Muscle of back (tissue), 11 donors: Measurements from ENCODE around the gene BCKDHB. TPM values are rescaled to one million over a fixed set of nuclear protein-coding genes. Genes with fewer than 3 reads are reported as not detected.
A peak's percentile ranks its signal among the peaks of the same experiment; 100 is the strongest.

Source experiments
- DNase-seq, 3 donors: peaks; one replicate each; pipeline versions ENCODE4 v3.0.0 to v3.0.0-alpha.2; 2013
- polyA plus RNA-seq, 10 donors: library from polyadenylated mRNA; unstranded; fragments of 120-200 nt; gene quantifications; one replicate each; pipeline ENCODE4 v1.2.1, GENCODE V29; 2013; ENCODE audit not compliant: insufficient read length in 10 of 10

Gene BCKDHB
- polyA plus RNA-seq, 10 donors, result 10.6 to 24.1 (median 20.4) TPM

DNA sequence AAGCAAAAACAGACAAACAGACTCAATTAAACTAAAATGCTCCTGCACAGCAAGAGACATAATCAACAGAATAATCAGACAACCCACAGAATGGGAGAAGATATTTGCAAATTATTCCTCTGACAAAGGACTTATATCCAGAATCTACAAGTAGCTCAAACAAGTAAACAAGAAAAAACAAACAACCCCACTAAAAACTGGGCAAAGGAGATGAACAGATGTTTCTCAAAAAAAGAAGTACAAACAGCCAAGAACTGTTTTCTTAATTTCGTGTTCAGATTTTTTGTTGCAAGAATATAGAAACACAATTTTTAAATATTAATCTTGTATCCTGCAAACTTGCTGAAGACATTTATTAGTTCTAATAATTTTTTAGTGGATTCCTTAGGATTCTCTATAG, 274.1 kb downstream of the BCKDHB start:
- peak in 1 of 3 donors; percentile 22 for DNase-seq

DNA sequence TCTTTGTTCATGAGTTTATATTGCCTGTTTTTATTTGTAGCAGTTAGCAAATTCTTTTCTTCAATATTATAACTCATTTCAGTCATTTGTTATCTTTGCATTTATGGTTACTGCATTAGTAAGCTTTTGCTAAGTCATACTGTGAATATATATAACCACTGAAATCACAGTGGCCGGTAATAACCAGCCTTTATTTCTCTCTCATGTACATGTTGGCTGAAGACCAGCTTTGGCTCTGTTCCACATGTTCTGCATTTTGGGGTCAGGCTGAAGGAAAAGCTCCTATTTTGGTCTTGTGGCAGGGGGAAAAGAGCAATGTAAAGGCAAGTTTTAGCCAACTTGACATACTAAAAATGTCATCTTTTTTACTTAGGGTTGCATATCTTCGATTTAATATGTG, 276.3 kb downstream of the BCKDHB start:
- DNase-seq, result peak; percentile 45 to 81 (median 77)

DNA sequence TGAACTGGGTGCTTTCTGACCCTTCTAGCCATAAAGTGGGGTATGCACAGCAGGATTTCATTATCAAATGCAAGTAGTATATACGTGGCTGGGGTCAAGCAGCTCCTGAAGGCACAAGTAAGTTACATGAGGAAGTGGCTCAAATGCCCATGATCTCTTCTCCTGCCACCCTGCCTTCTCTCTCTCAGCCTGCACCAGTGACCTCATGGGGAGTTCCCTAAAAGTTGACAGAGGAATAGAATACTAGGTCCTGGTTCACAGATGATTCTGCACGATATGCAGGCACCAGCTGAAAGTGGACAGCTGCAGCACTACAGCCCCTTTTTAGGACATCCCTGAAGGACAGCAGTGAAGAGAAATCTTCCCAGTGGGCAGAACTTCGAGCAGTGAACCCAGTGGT, 282.0 kb downstream of the BCKDHB start:
- no peak for DNase-seq

Other genes with a start within 250 kb of the BCKDHB start
- gene ELOVL4, start 159.1 kb upstream of the BCKDHB start, polyA plus RNA-seq, result 1 to 10 TPM; 1.8 to 4.6 (median 3.1) TPM
- gene TTK, start 102.0 kb upstream of the BCKDHB start, polyA plus RNA-seq, result 10 to 100 TPM in 5 of 10 donors, 1 to 10 TPM in 5; 5.7 to 15.1 (median 9.7) TPM